ENCODE data around the gene MIXL1.
"Not testable (repeated sequence)": the region's sequence is repeated elsewhere in the genome, so short reads cannot be mapped to it uniquely, and the experiment has no call there.

MIXL1 gene

DNA sequence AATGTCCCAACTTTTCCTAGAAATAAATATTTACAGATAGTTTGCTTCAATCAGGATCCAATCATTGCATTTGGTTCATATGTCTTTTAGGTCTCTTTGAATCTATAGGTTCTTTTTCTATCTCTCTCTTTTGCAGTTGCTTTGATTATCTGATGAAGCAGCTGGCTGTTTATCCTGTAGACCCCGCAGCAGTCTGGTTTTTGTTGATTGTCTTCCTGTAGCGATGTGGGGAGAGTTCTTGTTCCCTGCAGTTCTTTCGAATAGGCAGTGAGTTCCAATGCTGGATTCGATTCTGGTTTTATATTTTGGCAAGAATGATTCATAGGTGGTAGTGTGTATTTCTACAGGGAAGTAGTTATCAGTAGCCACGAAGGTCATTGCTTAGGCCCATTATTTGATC is 7.4 kb upstream of the MIXL1 start:
- DNase-seq: no peak

DNA sequence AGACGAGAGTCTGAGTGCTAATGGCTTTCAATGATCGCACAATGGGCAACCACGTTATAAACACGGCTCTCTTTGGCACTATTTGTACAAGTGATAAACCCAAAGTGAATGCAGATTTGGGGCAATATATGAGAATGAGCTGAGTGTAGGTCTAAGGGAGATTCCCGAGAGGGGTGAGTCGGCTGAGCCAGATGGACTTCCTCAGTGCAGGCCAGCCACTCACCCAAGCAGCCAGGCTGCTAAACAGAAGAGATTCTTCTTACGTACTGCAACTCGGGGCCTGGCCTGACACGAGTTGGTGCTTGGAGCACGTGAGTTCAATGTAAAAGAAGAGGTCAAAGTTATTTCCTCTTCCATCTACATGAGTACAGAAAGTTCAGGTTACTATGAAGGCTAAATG is 6.2 kb upstream of the MIXL1 start:
- DNase-seq: no peak

DNA sequence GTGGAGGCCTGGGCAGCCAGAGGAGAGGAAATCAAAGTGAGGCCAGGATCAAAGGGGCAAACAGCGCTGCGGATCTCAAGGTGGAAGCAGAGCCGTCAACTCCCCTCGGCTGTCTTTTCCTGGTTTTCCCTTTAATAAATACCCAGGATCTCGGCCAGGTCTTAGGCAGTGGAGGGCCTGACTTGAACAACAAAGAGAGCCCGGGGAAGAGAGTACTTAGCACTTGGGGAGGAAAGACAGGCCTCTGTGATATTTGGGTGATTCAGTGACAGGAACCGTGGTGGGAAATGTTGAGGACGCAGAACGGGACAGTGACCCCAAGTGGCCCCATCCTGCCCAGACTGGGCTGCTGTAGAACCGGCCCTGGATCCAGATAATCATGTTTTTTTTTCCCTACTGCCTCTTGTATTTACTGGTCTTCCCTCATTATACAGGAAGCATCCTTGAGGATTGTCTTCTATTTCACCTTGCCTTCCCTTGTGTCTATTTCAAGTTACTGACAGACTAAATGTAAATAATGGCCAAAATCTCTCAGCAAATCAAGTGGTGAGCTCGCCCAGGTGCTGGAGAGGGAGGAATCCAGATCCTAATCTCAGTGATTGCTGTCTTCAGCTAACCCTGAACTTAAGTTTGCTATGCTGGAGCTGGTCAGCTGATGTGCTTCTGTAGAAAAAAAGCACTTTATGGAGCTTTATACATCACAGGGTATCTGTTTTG is 2.8 kb upstream of the MIXL1 start:
- DNase-seq: no peak

DNA sequence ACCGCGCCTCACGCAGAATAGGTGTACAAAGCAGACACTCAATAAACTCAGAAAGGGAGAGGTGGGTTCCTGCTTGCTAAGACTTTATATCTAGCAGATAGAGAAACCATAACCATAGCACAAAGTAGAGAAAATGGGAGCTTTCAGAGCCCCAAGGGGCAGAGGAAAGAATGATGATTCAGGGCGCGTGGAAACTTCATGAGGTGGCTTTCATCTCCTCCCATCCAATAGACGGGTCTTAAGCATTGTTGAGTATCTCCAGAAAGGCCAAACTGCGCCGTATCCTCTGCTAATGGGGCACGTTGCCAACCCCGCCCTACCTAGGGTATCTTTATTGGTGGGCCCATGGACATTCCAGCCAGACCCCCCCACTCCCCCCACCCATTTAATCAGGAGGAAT is 778 bp upstream of the MIXL1 start:
- DNase-seq: no peak

DNA sequence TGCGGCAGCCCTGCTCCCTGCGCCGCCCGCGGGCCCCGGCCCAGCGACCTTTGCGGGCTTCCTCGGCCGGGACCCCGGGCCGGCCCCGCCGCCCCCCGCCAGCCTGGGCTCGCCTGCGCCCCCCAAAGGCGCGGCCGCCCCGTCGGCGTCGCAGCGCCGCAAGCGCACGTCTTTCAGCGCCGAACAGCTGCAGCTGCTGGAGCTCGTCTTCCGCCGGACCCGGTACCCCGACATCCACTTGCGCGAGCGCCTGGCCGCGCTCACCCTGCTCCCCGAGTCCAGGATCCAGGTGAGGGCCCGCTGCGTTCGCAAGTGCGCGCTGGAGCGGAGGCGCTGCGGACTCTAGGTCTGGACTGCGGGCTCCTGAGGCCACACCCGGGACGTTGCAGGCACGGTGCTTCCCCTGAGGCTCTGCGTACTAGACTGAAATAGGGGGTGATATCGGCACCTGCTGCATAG is 351 bp downstream of the MIXL1 start:
- peak; percentile 7 for DNase-seq

DNA sequence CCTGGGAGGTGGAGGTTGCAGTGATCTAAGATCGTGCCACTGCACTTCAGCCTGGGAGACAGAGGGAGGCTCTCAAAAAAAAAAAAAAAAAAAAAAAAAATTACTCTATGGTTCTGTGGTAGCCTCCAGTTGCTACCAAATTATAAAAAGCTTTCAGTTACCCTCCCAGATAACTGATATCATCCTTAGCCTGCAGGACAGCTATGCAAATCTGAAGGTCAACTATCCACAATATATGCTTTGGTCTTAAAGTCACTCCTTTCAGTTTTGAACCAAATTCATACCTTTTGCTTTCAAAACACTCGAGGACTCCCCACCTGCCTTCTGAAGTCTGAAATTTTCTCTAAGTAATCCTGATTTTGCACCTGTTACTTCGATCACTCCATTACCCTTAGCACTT is 3.1 kb downstream of the MIXL1 start:
- no peak for DNase-seq

DNA sequence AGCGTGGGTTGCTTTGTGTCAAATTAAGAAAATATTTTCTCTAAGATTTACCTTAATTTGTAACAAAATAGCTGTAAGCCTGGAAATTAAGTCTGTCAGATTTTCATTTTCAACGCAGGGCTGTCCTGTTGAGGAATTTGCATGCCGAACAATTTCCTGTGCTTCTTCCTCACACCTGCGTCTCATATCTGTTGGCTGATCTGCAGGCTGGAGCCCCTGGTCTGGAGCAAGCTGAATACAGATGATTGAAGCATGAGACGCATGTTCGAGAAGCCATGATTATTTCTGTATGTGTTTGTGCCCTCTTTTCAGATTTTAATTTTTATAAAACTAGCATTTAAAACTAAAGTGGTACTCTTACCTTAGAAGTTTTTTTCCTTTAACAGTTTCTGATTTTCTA is 9.8 kb downstream of the MIXL1 start:
- no peak for DNase-seq

DNA sequence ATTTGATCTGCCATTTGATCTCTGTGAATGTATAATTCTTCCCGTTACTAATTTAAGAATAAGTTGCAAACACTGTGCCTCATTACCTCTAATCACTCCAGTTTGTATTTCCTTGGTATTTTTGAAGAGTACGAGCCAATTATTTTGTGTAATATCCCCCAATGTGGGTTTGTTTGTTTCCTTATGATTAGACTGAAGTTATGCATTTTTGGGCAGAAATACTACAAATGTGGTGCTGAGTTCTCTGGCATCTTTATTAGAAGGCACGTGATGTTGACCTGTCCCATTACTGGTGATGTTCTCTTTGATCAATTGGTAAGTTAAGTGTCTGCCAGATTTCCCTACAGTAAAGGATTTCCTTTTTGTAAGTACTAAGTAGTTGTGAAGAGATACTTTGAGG is 10.3 kb downstream of the MIXL1 start:
- no peak for DNase-seq

DNA sequence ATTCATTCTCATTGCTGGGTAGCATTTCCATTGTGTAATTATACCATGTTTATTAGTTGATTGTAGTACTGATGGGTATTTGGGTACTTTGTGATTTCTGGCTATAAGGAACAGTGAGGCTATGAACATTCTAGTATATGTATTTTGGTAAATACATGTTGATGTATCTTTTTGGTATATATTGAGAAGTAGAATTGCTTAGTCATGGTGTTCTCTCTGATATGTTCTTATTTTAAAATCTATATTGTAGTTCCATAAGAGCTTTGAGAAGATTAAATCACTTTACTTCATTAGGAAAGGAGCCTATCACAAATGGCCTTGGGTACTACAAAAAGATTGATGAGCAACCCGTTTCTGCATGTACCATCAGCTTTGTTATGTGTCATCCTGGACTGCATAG is 13.4 kb downstream of the MIXL1 start:
- no peak for DNase-seq

DNA sequence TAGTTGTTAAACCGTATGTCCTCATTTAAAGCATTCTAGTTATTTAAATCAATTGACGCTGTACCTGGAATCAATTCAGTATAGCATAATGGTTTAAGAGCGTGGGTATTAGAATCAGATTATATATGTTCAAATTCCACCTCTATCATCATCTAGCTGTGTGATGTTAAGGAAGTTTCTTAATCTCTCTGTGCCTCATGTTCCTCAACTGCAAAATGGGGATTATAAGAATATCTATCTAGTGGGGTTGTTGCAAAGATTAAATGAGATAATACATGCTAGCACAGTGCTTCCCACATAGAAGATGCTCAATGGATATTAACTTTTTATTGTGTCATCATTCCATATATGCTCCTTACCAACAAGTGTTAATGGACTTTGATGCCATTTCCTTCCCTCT is 16.0 kb downstream of the MIXL1 start:
- DNase-seq: no peak

DNA sequence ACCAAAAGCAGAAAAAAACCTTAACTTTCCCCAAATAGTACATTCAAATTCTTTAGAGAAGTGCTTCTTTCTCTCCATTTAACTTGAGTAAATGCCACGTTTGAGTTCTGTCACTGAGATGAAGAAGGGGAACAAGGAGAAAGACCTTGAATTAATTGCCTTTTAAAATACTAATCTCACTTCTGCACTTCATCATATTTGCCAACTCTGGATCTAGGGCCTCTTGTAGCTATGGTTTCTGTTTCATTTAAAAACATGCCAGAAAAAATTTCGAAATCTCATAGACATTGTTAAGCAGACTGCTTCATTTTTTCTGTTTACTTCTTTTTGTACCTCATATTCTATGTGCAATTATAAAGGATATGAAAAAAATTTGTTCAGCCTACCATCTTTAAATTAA is 24.6 kb downstream of the MIXL1 start:
- DNase-seq: no peak

DNA sequence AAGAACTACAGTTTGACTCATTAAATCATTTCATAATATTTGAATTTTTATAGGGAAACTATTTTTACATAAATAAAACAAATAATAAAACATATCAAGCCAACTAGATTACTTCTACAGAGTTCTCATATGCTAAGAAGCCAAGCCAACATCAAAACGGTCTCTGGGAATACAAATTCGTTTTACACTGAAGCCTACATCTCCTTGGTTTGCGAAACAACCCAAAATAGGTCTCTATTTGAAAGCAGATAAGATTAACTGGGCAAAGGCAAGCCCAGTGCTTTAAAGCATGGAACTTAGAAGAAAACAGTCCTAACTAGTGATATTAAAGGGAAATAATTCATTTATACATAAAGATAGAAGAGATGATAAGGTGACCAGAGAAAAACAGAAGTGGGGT is 25.3 kb downstream of the MIXL1 start:
- no peak for DNase-seq

DNA sequence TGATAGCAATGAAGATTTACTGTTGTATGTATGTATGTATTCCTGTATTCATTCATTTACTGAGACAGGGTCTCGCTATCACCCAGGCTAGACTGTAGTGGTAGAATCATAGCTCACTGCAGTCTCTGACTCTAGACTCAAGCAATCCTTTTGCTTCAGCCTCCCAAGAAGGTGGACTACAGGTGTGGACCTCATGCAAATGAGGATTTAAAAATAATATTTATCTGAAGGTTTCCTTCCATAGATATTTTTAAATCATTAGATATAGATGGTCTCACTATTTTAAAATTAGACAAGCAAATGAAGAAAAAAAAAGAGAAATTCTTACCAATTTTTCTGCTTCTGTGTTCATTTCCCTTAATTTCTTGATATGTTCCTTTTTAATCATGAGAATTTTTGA is 27.0 kb downstream of the MIXL1 start:
- no peak for DNase-seq

DNA sequence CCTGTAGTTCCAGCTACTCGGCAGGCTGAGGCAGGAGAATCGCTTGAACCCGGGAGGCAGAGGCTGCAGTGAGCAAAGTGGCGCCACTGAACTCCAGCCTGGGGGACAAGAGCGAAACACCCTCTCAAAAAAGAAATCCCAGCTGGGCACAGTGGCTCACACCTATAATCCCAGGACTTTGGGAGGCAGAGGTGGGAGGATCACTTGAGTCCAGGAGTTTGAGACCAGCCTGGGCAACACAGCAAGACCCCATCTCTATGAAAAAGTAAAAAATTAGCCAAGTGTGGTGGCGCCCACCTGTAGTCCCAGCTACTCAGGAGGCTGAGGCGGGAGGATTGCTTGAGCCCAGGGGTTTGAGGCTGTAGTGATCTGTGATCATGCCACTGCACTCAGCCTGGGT is 29.4 kb downstream of the MIXL1 start:
- DNase-seq: not testable (repeated sequence)

DNA sequence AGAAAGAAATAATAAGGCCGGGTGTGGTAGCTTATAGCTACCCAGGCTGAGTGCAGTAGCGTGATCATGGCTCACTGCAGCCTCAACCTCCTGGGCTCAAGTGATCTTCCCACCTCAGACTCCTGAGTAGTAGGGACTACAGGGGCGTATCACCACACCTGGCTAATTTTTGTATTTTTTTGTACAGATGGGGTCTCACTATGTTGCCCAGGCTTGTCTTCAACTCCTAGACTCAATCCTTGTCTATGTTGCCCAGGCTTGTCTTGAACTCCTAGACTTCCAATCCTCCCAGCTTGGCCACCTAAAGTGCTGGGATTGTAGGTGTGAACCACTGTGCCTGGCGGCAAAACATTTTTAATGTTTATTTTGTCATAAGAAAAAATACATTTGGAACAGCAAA is 30.5 kb downstream of the MIXL1 start:
- no peak for DNase-seq

DNA sequence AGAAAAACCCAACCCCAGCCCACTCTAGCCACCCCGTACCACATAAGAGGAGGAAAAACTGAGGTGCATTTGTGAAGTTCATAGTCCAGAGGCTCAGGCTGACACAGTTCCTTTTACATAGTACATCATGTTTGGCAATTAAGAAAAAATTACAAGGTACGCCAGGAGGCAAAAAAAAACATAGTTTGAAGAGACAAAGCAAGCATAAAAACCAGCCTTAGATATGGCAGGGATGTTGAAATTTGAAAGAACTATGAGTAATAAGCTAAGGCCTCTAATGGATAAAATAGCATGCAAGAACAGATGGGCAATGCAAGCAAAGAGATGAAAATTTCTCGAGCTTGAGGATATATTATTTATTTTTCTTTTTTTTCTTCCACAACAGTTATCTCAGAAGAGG is 31.9 kb downstream of the MIXL1 start:
- no peak for DNase-seq

DNA sequence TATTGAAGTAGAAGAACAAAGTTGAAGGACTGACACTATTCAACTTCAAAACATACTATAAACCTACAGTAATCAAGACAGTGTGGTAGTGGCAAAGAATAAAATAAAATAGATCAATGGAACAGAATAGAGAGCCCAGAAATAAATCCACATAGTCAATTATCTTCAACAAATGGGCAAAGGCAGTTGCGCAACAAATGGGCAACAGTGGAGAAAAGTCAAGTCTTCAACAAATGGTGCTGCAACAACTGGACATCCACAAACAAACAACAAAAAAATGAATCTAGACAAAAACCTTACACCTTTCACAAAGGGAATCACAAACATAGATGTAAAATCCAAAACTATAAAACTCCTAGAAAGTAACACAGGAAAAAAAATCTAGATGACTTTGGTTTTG is 38.4 kb downstream of the MIXL1 start:
- no peak for DNase-seq

DNA sequence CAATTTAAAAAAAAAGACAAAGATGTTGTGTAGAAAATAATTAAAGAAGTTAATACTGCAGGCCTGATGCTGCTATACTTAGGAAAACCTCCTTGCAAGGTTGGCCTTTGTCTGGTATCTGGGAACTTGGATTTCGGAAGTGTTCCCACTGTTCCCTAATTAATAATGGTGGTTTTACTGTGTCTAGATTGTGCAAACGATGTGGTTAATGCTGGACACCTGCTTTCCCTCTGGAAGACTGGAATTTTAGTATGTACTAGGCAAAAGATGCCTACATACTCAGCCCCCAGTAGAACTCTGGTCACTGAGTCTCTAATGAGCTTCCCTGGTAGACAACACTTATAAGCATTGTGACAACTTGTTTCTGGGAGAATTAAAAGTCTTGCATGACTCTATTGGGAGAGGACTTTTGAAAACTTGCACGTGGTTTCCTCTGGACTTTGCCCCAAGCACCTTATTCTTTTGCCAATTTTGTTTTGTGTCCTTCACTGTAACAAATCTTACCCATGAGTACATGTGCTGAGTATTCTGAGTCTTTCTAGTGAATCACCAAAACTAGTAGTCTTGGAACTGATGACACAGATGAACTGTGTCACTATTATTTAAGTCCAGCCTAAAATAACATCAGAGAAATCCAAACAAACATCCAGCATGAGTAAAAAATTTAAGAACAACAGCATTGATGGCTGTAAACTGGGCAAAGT is 45.1 kb downstream of the MIXL1 start:
- DNase-seq: no peak

DNA sequence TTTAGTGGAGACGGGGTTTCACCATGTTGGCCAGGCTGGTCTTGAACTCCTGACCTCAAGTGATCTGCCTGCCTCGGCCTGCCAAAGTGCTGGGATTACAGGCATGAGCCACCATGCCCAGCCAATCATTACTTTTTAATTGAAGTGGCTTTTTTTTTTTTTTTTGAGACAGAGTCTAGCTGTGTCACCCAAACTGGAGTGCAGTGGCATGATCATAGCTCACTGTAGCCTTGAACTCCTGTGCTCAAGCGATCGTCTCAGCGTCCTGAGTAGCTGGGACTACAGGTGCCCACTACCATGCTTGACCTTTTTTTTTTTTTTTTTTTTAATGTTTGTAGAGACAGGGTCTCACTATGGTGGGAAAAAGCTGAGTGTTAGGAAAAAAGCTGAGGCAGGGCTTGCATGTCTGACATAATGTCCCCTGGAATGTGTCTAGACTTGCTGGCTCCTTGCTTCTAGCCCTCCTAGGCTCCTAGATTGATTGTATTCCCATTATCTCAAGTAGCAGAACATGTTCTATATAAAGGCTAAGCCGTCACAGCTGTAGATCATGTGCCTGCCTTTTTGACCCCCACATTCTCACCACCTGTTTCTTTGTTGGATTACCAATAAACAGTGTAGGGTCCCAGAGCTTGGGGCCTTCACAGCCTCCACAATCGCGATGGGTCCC is 48.9 kb downstream of the MIXL1 start:
- not testable (repeated sequence) for DNase-seq

DNA sequence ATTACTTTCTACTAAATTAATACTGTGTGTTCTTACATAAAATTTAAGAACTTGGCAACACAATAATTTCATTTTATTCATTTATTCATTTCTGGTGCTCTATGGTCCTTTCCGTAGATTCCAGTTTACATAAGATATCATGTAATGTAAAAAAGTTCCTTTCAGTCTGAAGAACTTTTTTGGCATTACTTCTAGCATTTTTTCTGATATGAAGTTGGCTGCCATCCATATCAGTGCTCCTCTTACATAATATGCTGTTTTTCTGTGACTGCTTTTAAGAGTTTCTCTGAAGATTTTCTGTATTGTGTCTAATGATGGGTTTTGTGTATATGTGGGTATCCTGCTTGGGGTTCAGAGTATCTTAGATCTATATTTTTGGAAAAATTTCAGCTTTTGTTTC is 50.7 kb downstream of the MIXL1 start:
- DNase-seq: no peak

DNA sequence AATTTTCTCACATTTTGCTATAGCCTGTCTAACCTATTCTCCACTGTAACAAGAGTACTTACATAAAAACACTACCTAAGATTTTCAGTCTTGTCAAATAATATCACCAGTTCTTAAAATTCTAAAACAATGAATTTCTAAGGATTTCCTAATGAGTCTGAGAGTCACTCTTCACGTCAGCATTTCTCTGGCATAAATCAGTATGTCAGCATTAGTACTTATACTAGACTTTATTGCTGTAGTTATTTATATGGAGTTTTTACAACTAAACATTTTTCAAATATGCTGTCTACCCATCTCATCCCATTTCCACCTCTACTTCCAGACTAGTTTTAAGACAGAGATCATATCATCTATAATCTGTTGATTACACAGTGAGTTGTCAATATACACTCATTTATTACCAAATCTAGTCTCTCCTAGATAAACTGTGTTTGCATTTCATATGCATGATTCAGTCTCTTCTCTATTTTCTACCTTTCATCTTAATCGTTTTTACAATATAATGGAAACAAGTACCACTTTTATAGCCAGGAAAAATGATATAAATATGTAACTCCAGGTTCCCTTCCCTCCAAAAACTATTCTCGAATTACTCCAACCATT is 52.7 kb downstream of the MIXL1 start:
- no peak for DNase-seq

Measured in CD4-positive, alpha-beta T cell treated with Interleukin-6 for 4 hours (primary cell).